ENCODE results near the gene CCDC158.
"Not testable (repeated sequence)": the region's sequence is repeated elsewhere in the genome, so short reads cannot be mapped to it uniquely, and the experiment has no call there.

CCDC158 gene

GRCh38 chr4:76298227-76298626 is 122.7 kb downstream of the CCDC158 start:
- Mint-ChIP-seq H3K4me1 (peaks cover 9% of the 10 kb centered on the region), H3K27ac (no peak overlapping the region), H3K36me3 (peaks cover 8% of the 10 kb centered on the region), H3K4me3 (no peak overlapping the region), H3K9me3 (peaks cover 15% of the 10 kb centered on the region), H3K27me3 (peaks cover 3% of the 10 kb centered on the region)

- no peak overlapping the region for H3K4me3 Mint-ChIP-seq
- H3K27ac Mint-ChIP-seq: no peak overlapping the region
- H3K9me3 Mint-ChIP-seq: peaks cover 15% of the 10 kb centered on the region
- peaks cover 4% of the 10 kb centered on the region for H3K4me1 Mint-ChIP-seq
- H3K27me3 Mint-ChIP-seq: peaks cover 5% of the 10 kb centered on the region
- peaks cover 8% of the 10 kb centered on the region for H3K36me3 Mint-ChIP-seq
These were observed 124.6 kb downstream of the CCDC158 start for GRCh38 chr4:76296286-76296820.

GRCh38 chr4:76293772-76294171 is 127.2 kb downstream of the CCDC158 start:
- Mint-ChIP-seq H3K4me1 (no peaks in the 10 kb centered on the region), H3K27me3 (peaks cover 7% of the 10 kb centered on the region), H3K27ac (no peak overlapping the region), H3K36me3 (peaks cover 9% of the 10 kb centered on the region), H3K4me3 (no peak overlapping the region), H3K9me3 (peaks cover 12% of the 10 kb centered on the region)

GRCh38 chr4:76292730-76293129 is 128.2 kb downstream of the CCDC158 start:
- no peak overlapping the region for H3K27ac Mint-ChIP-seq
- peaks cover 6% of the 10 kb centered on the region for H3K9me3 Mint-ChIP-seq

GRCh38 chr4:76287811-76288210 is 133.1 kb downstream of the CCDC158 start:
- not testable (repeated sequence) for H3K9me3 Mint-ChIP-seq, H3K27me3 Mint-ChIP-seq, H3K4me1 Mint-ChIP-seq

More at GRCh38 chr4:76292730-76293129, 128.2 kb downstream of the CCDC158 start:
- Mint-ChIP-seq H3K4me1 (no peaks in the 10 kb centered on the region), H3K4me3 (no peak overlapping the region), H3K27me3 (peaks cover 7% of the 10 kb centered on the region), H3K36me3 (peaks cover 5% of the 10 kb centered on the region)

GRCh38 chr4:76283900-76284299 is 137.0 kb downstream of the CCDC158 start:
- no peaks in the 10 kb centered on the region for H3K9me3 Mint-ChIP-seq
- H3K27ac Mint-ChIP-seq: no peak overlapping the region
- H3K36me3 Mint-ChIP-seq: no peaks in the 10 kb centered on the region
- H3K4me1 Mint-ChIP-seq: no peaks in the 10 kb centered on the region
- peaks cover 1% of the 10 kb centered on the region for H3K27me3 Mint-ChIP-seq
- H3K4me3 Mint-ChIP-seq: no peak overlapping the region

More at GRCh38 chr4:76287811-76288210, 133.1 kb downstream of the CCDC158 start:
- not testable (repeated sequence) for H3K27ac Mint-ChIP-seq, H3K36me3 Mint-ChIP-seq, H3K4me3 Mint-ChIP-seq

- H3K36me3 Mint-ChIP-seq: no peaks in the 10 kb centered on the region
- no peak overlapping the region for H3K27ac Mint-ChIP-seq
- no peaks in the 10 kb centered on the region for H3K4me1 Mint-ChIP-seq
- peaks cover 1% of the 10 kb centered on the region for H3K27me3 Mint-ChIP-seq
- no peaks in the 10 kb centered on the region for H3K9me3 Mint-ChIP-seq
- H3K4me3 Mint-ChIP-seq: no peak overlapping the region
These were observed 137.8 kb downstream of the CCDC158 start for GRCh38 chr4:76282941-76283689.

- not testable (repeated sequence) for H3K27me3 Mint-ChIP-seq, H3K36me3 Mint-ChIP-seq, H3K4me3 Mint-ChIP-seq, H3K4me1 Mint-ChIP-seq, H3K27ac Mint-ChIP-seq, H3K9me3 Mint-ChIP-seq
These were observed 139.3 kb downstream of the CCDC158 start for GRCh38 chr4:76281594-76281993.

GRCh38 chr4:76280488-76281441 is 140.2 kb downstream of the CCDC158 start:
- Mint-ChIP-seq H3K27ac (no peak overlapping the region), H3K4me3 (no peak overlapping the region), H3K27me3 (no peaks in the 10 kb centered on the region), H3K36me3 (no peaks in the 10 kb centered on the region), H3K4me1 (no peaks in the 10 kb centered on the region), H3K9me3 (no peaks in the 10 kb centered on the region)

- Mint-ChIP-seq H3K4me1 (no peaks in the 10 kb centered on the region), H3K4me3 (no peak overlapping the region), H3K9me3 (no peaks in the 10 kb centered on the region), H3K27me3 (no peaks in the 10 kb centered on the region), H3K27ac (no peak overlapping the region), H3K36me3 (no peaks in the 10 kb centered on the region)
These were observed 141.5 kb downstream of the CCDC158 start for GRCh38 chr4:76279462-76279861.

GRCh38 chr4:76278583-76278982 is 142.4 kb downstream of the CCDC158 start:
- Mint-ChIP-seq H3K9me3 (no peaks in the 10 kb centered on the region), H3K4me1 (no peaks in the 10 kb centered on the region), H3K27me3 (no peaks in the 10 kb centered on the region), H3K27ac (no peak overlapping the region), H3K36me3 (no peaks in the 10 kb centered on the region), H3K4me3 (no peak overlapping the region)

GRCh38 chr4:76277667-76278066 is 143.3 kb downstream of the CCDC158 start:
- H3K27me3 Mint-ChIP-seq: peaks cover 2% of the 10 kb centered on the region
- H3K27ac Mint-ChIP-seq: no peak overlapping the region
- no peaks in the 10 kb centered on the region for H3K4me1 Mint-ChIP-seq
- no peak overlapping the region for H3K4me3 Mint-ChIP-seq
- no peaks in the 10 kb centered on the region for H3K9me3 Mint-ChIP-seq
- no peaks in the 10 kb centered on the region for H3K36me3 Mint-ChIP-seq

GRCh38 chr4:76276813-76277212 is 144.1 kb downstream of the CCDC158 start:
- no peaks in the 10 kb centered on the region for H3K4me1 Mint-ChIP-seq
- H3K27me3 Mint-ChIP-seq: peaks cover 2% of the 10 kb centered on the region
- no peaks in the 10 kb centered on the region for H3K36me3 Mint-ChIP-seq
- H3K9me3 Mint-ChIP-seq: no peaks in the 10 kb centered on the region
- H3K4me3 Mint-ChIP-seq: no peak overlapping the region
- no peak overlapping the region for H3K27ac Mint-ChIP-seq

- Mint-ChIP-seq H3K36me3 (no peaks in the 10 kb centered on the region), H3K4me3 (no peak overlapping the region), H3K4me1 (no peaks in the 10 kb centered on the region), H3K27ac (peak overlapping the region; percentile 9), H3K27me3 (peaks cover 2% of the 10 kb centered on the region), H3K9me3 (no peaks in the 10 kb centered on the region)
These were observed 145.3 kb downstream of the CCDC158 start for GRCh38 chr4:76275486-76276124.

GRCh38 chr4:76272999-76273398 is 147.9 kb downstream of the CCDC158 start:
- Mint-ChIP-seq H3K4me3 (no peak overlapping the region), H3K4me1 (no peaks in the 10 kb centered on the region), H3K27ac (no peak overlapping the region), H3K36me3 (no peaks in the 10 kb centered on the region), H3K27me3 (peaks cover 2% of the 10 kb centered on the region), H3K9me3 (no peaks in the 10 kb centered on the region)
